ENCODE measurements around the gene IREB2. TPM values are rescaled to one million over a fixed set of nuclear protein-coding genes. Genes with fewer than 3 reads are reported as not detected.

IREB2 gene
- total RNA-seq, 2 experiments from 2014 or later = 50.8 to 66.5 TPM

Other genes with a start within 250 kb of the IREB2 start
- under 1 TPM in 1 of 2 experiments, not detected in 1; 0.02 TPM for gene ACSBG1, start 203.7 kb upstream of the IREB2 start, total RNA-seq
- gene DNAJA4, start 173.7 kb upstream of the IREB2 start, total RNA-seq = 10 to 100 TPM; 38.6 to 41.5 TPM
- 10 to 100 TPM; 39.2 to 52.6 TPM for gene SKIC8, start 138.6 kb upstream of the IREB2 start, total RNA-seq
- gene CRABP1, start 97.9 kb upstream of the IREB2 start, total RNA-seq = under 1 TPM; 0.90 to 0.96 TPM
- 1 to 10 TPM; 2.5 to 4.2 TPM for gene HYKK, start 69.4 kb downstream of the IREB2 start, total RNA-seq
- 100 to 1,000 TPM; 273 to 312 TPM for gene PSMA4, start 102.2 kb downstream of the IREB2 start, total RNA-seq
- 1 to 10 TPM; 6.5 to 8.5 TPM for gene CHRNA5, start 127.3 kb downstream of the IREB2 start, total RNA-seq
- gene CHRNA3, start 182.8 kb downstream of the IREB2 start, total RNA-seq = not detected
- gene CHRNB4, start 203.0 kb downstream of the IREB2 start, total RNA-seq = not detected

Measured in activated CD4-positive, alpha-beta T cell treated with anti-CD3 and anti-CD28 coated beads for 36 hours (primary cell).